Measurements from ENCODE around the gene TBX21.

Gene TBX21

DNA sequence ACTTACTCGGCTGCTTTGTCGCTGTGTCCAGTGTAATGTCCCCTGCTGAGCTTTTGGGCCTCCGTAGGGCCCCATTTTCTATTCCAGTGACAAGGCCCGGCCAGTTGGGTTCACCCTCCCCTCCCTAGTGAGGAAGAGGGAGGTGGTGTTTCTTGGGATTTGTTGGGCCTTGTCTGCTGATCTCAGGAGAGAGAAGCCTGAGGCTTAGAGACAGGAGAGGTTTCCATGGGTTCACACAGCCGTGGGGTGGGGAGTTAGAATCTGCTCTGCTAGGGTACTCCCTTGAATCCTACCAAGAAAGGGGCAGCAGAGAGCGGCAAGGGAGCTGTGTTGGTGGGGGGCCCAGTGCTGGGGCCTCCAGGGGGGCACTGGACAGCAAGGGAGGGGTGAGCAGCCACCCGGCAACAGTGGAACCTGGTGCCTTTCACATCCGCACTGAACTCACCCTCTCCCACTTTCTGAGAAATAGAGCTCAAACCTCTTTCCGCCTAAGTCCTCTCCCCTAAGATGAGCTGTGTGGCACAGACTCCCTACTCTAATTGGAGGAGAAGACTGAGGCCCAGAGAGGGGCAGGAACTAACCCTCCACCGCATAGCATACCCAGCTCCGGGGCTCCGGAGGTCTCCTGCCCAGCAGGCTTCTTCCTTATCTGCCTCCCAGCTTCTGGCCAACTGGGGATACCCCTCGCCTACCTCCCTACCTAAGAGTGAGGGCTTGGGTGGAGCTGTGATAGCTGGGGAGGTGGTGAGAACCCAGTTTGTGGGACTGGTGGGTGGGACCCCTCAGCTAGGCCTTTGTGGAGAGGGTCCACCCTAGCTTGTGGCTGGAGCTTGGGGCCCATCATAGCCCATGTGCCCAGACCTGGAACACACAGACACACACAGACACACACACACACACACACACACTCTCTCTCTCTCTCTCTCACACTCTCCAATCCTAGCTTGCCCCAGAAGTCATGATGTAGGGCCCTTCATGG, 32.3 kb upstream of the TBX21 start:
- TF ChIP-seq, protein P1, sequence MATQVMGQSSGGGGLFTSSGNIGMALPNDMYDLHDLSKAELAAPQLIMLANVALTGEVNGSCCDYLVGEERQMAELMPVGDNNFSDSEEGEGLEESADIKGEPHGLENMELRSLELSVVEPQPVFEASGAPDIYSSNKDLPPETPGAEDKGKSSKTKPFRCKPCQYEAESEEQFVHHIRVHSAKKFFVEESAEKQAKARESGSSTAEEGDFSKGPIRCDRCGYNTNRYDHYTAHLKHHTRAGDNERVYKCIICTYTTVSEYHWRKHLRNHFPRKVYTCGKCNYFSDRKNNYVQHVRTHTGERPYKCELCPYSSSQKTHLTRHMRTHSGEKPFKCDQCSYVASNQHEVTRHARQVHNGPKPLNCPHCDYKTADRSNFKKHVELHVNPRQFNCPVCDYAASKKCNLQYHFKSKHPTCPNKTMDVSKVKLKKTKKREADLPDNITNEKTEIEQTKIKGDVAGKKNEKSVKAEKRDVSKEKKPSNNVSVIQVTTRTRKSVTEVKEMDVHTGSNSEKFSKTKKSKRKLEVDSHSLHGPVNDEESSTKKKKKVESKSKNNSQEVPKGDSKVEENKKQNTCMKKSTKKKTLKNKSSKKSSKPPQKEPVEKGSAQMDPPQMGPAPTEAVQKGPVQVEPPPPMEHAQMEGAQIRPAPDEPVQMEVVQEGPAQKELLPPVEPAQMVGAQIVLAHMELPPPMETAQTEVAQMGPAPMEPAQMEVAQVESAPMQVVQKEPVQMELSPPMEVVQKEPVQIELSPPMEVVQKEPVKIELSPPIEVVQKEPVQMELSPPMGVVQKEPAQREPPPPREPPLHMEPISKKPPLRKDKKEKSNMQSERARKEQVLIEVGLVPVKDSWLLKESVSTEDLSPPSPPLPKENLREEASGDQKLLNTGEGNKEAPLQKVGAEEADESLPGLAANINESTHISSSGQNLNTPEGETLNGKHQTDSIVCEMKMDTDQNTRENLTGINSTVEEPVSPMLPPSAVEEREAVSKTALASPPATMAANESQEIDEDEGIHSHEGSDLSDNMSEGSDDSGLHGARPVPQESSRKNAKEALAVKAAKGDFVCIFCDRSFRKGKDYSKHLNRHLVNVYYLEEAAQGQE (IDR thresholded peaks at IDR 0.05; ENCODE audit: insufficient read depth in 1 of 2, low read depth in 2 of 2, low read length in 2 of 2): no peak
- TF ChIP-seq SIN3A (IDR thresholded peaks at IDR 0.05; ENCODE audit: borderline replicate concordance, insufficient read depth, low read length): no peak
- TF ChIP-seq TAF1 (IDR thresholded peaks at IDR 0.05; ENCODE audit: borderline replicate concordance, insufficient read depth, low read length): no peak
- TF ChIP-seq POLR2AphosphoS5 (IDR thresholded peaks at IDR 0.05; ENCODE audit: low read depth, low read length): no peak
- TF ChIP-seq FOXP2 (optimal IDR thresholded peaks at IDR 0.05; ENCODE audit: borderline replicate concordance, extremely low read depth, extremely low read length, insufficient read depth): no peak

DNA sequence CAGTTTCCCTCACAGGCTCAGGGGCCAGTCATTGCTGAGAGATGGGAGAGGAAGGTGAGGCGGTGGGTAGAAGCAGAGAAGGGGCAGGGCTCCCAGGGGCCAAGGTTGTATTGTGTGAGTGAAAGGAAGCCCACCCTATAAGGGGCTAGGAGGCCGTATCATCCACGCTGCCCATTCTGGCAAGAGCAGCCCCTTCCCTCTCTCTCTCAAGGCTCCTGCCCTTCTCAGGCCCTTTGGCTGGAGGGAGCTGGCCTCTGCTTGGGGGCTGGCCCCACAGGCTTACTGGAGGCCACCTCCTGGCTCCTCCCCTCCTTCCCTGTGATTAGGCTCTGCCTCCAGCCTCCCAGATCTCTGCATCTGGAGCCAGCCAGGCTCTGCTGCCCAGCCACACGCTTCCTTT, 31.4 kb upstream of the TBX21 start:
- no peak for TF ChIP-seq POLR2AphosphoS5 (IDR thresholded peaks at IDR 0.05; ENCODE audit: low read depth, low read length)
- TF ChIP-seq SIN3A (IDR thresholded peaks at IDR 0.05; ENCODE audit: borderline replicate concordance, insufficient read depth, low read length): no peak

DNA sequence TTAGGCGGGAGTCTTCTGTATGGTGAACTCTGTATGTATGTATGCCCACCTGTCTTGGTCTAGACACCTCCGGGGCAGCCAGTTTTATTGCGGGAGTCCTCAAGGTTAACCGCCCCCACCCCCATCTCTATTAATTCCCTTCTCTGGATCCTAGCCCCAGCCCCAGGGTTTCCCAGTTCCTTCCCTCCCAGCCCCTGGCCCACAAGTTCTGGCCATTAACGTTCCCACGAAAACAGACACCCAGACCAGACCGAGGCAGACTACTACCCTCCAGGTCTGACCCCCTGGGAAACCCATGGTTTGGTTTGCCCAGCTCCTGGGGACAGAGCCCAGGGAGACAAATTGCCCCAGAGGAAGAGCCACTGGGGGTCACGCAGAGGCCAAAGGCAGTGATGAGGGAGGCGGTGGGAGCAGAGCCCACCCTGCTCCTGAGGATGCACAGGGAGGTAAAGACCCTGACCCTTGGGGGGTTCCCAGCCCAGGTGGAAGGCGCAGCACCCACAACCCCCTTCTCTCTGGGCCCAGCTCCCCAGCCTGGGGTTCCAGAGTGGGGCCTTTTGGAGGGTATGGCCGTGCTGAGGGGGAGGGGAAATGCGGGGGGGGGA, 30.5 kb upstream of the TBX21 start:
- TF ChIP-seq TAF1 (IDR thresholded peaks at IDR 0.05; ENCODE audit: borderline replicate concordance, insufficient read depth, low read length): no peak

DNA sequence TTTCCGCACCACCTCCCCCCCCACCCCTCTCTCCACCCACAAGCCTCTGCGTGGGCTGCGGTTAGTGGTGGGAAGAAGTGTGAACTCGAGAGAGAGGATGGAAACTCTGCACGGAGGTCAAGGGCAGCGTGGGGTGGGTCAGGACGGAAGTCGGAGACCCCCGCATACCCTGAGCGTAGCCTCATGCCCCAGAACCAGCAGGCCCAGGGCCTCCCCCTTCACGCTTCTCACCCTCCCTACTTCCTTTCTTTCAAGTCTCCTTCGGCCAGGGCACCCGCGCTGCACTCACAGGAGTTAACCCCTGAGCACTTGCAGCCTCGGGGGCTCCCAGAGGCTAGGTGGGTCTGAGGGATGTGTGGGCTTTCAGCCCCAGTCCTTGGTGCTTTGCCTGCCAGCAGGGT, 29.8 kb upstream of the TBX21 start:
- TF ChIP-seq POLR2AphosphoS5 (IDR thresholded peaks at IDR 0.05; ENCODE audit: low read depth, low read length) (no peak), SIN3A (IDR thresholded peaks at IDR 0.05; ENCODE audit: borderline replicate concordance, insufficient read depth, low read length) (no peak), TAF1 (IDR thresholded peaks at IDR 0.05; ENCODE audit: borderline replicate concordance, insufficient read depth, low read length) (no peak), FOXP2 (optimal IDR thresholded peaks at IDR 0.05; ENCODE audit: borderline replicate concordance, extremely low read depth, extremely low read length, insufficient read depth) (no peak)
- TF ChIP-seq, protein P1 (IDR thresholded peaks at IDR 0.05; ENCODE audit: insufficient read depth in 1 of 2, low read depth in 2 of 2, low read length in 2 of 2): no peak

DNA sequence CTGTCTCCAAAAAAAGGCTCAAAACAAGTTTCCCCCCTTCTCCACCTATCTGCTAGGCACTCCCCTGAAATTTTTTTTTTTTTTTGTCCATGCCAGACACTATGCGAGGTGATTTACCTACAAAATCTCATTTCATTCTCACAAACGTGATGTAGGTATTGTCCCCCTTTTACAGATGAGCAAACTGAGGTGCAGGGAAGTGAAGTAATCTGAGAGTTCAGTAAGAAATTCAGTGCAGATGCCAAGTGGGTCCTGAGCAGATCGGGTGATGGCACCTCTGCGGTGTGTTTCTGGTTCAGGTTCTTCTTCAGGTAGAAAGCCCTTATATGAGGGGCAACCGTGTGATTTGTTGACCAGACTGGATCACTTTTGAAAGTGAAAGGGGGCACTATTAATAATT, 29.4 kb upstream of the TBX21 start:
- TF ChIP-seq TAF1 (IDR thresholded peaks at IDR 0.05; ENCODE audit: borderline replicate concordance, insufficient read depth, low read length) (no peak), FOXP2 (optimal IDR thresholded peaks at IDR 0.05; ENCODE audit: borderline replicate concordance, extremely low read depth, extremely low read length, insufficient read depth) (no peak), POLR2AphosphoS5 (IDR thresholded peaks at IDR 0.05; ENCODE audit: low read depth, low read length) (no peak), SIN3A (IDR thresholded peaks at IDR 0.05; ENCODE audit: borderline replicate concordance, insufficient read depth, low read length) (no peak)
- TF ChIP-seq, protein P1 (IDR thresholded peaks at IDR 0.05; ENCODE audit: insufficient read depth in 1 of 2, low read depth in 2 of 2, low read length in 2 of 2): no peak

DNA sequence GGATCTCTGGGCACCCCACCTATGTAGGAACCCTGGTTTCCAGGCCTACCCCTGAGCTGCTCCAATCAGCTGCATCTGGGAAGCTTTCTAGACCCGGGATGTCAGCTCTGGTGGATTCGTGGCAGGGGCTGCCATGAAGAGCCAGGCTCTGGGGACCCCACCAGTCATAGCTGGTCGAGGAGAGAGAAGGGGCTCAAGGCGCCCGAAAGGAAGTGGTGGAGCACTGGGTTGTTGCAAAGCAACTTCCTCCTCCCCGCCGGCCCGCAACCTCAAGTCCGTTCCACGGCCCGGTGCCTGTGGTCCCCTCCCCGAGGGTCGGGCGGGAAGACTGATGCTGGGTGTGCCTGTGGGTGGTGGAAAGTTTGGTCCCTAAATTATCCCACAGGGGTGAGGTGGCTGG, 28.9 kb upstream of the TBX21 start:
- TF ChIP-seq POLR2AphosphoS5 (IDR thresholded peaks at IDR 0.05; ENCODE audit: low read depth, low read length) (no peak), SIN3A (IDR thresholded peaks at IDR 0.05; ENCODE audit: borderline replicate concordance, insufficient read depth, low read length) (no peak), FOXP2 (optimal IDR thresholded peaks at IDR 0.05; ENCODE audit: borderline replicate concordance, extremely low read depth, extremely low read length, insufficient read depth) (no peak), TAF1 (IDR thresholded peaks at IDR 0.05; ENCODE audit: borderline replicate concordance, insufficient read depth, low read length) (no peak)
- TF ChIP-seq, protein P1 (IDR thresholded peaks at IDR 0.05; ENCODE audit: insufficient read depth in 1 of 2, low read depth in 2 of 2, low read length in 2 of 2): no peak
